H1 (cell line): ENCODE measurements around the gene KRT80. TPM values are rescaled to one million over a fixed set of nuclear protein-coding genes. Genes with fewer than 3 reads are reported as not detected.

Experiments used
- CTCF ChIA-PET: fragments of 300-600 bp; sonication (Branson Sonifier 250); formaldehyde crosslinking; loops from one replicate; lab custom pipeline; 2021; ENCODE audit not compliant: partially characterized antibody; lab: Charles Lee
- POLR2A ChIA-PET: fragments of 300-600 bp; sonication (Branson Sonifier 250); formaldehyde crosslinking; loops from one replicate; lab custom pipeline; 2021; ENCODE audit warnings: inconsistent platforms; ENCODE audit not compliant: partially characterized antibody; lab: Charles Lee
- DNase-seq, 2 experiments: peaks; one replicate each; pipeline versions ENCODE4 v3.0.0 to v3.0.0-alpha.2; 2010 to 2022; ENCODE audit warnings: low spot score in 2 of 2, low read depth in 1 of 2, mixed read lengths in 1 of 2
- FAIRE-seq: peaks from 2 replicates; lab custom pipeline; 2011; peaks lifted over from hg19 to GRCh38; lab: Jason Lieb, UNC
- H2AFZ ChIP-seq: 2 replicates; pipeline ENCODE4 v1.8.1; 2012; ENCODE audit warnings: low read length, inconsistent platforms
- H2AK5ac ChIP-seq: 2 replicates; pipeline ENCODE4 v1.6.1; 2013; ENCODE audit warnings: low read depth, low read length
- H2BK120ac ChIP-seq: replicated peaks from 2 replicates; pipeline ENCODE3; 2013; ENCODE audit warnings: low read depth, low read length, inconsistent platforms
- H2BK12ac ChIP-seq: 2 replicates; pipeline ENCODE4 v1.6.1; 2013; ENCODE audit warnings: low read depth, low read length
- H2BK15ac ChIP-seq: 2 replicates; pipeline ENCODE4 v1.6.1; 2013; ENCODE audit warnings: low read length
- H2BK20ac ChIP-seq: 2 replicates; pipeline ENCODE4 v1.6.1; 2013; ENCODE audit warnings: low read length
- H2BK5ac ChIP-seq: 2 replicates; pipeline ENCODE4 v1.6.1; 2013; ENCODE audit warnings: low read depth, low read length
- H3K14ac ChIP-seq: 2 replicates; pipeline ENCODE4 v1.6.1; 2013; ENCODE audit warnings: inconsistent platforms; ENCODE audit not compliant: insufficient read length
- H3K18ac ChIP-seq: 2 replicates; pipeline ENCODE4 v1.6.1; 2013; ENCODE audit warnings: low read length; ENCODE audit errors: extremely low read depth
- H3K23ac ChIP-seq: 2 replicates; pipeline ENCODE4 v1.6.1; 2013; ENCODE audit warnings: inconsistent platforms; ENCODE audit not compliant: insufficient read length
- H3K23me2 ChIP-seq: 2 replicates; pipeline ENCODE4 v1.6.1; 2013; ENCODE audit warnings: low read depth, low read length
- H3K27ac ChIP-seq: 2 replicates; pipeline ENCODE4 v1.6.1; 2011; ENCODE audit warnings: low read depth, low read length, inconsistent platforms
- H3K27me3 ChIP-seq, 4 experiments: replicated peaks in 1 of 4; 1 replicate in 1 of 4; 2 replicates in 3 of 4; pipeline versions ENCODE4 v1.6.1 to v1.8.1; 2011 to 2013; ENCODE audit warnings: low read length in 3 of 4, mild to moderate bottlenecking in 3 of 4, inconsistent platforms in 2 of 4, mixed read lengths in 2 of 4, moderate library complexity in 1 of 4; ENCODE audit not compliant: control insufficient read depth in 3 of 4, insufficient read depth in 3 of 4; ENCODE audit errors: extremely low read depth in 1 of 4
- H3K36me3 ChIP-seq, 4 experiments: 2 replicates each; pipeline versions ENCODE4 v1.6.1 to v1.8.1; 2011 to 2013; ENCODE audit warnings: mild to moderate bottlenecking in 4 of 4, low read length in 3 of 4, moderate library complexity in 2 of 4, control low read depth in 1 of 4, inconsistent platforms in 1 of 4; ENCODE audit not compliant: insufficient read depth in 4 of 4, control insufficient read depth in 2 of 4
- H3K4ac ChIP-seq: replicated peaks from 2 replicates; pipeline ENCODE3; 2013; ENCODE audit warnings: low read length, low read depth, mixed read lengths, inconsistent platforms; ENCODE audit not compliant: insufficient read length
- H3K4me1 ChIP-seq, 4 experiments: replicated peaks in 1 of 4; 1 replicate in 1 of 4; 2 replicates in 3 of 4; pipeline versions ENCODE4 v1.6.1 to v1.8.1; 2011 to 2013; ENCODE audit warnings: low read length in 3 of 4, inconsistent platforms in 2 of 4, mixed read lengths in 1 of 4; ENCODE audit not compliant: insufficient read depth in 4 of 4, control insufficient read depth in 3 of 4
- H3K4me2 ChIP-seq, 2 experiments: 2 replicates each; pipeline versions ENCODE4 v1.6.1 to v1.8.1; 2011 to 2013; ENCODE audit warnings: low read depth in 2 of 2, low read length in 2 of 2, control low read depth in 1 of 2, inconsistent platforms in 1 of 2, mild to moderate bottlenecking in 1 of 2; ENCODE audit not compliant: insufficient read depth in 1 of 2
- H3K4me3 ChIP-seq, 4 experiments: fragments of 200-600, 300-600 bp in 1 of 4; sonication (generic), shearing (Covaris generic), sonication (Bioruptor Twin) in 1 of 4; 2 replicates each; pipeline versions ENCODE4 v1.5.1 to v1.8.1; 2011 to 2016; ENCODE audit warnings: low read length in 4 of 4, low read depth in 3 of 4, control low read depth in 2 of 4, inconsistent platforms in 2 of 4, mild to moderate bottlenecking in 2 of 4, mixed read lengths in 1 of 4, moderate library complexity in 1 of 4; ENCODE audit not compliant: insufficient read depth in 2 of 4; ENCODE audit errors: extremely low read depth in 1 of 4
- H3K56ac ChIP-seq: replicated peaks from 2 replicates; pipeline ENCODE3; 2013; ENCODE audit warnings: low read depth, mild to moderate bottlenecking, mixed read lengths, low read length, inconsistent platforms; ENCODE audit not compliant: insufficient read length
- H3K79me1 ChIP-seq: 2 replicates; pipeline ENCODE4 v1.6.1; 2013; ENCODE audit warnings: low read depth, low read length, control low read depth
- H3K79me2 ChIP-seq, 2 experiments: 2 replicates each; pipeline versions ENCODE4 v1.6.1 to v1.8.1; 2012 to 2013; ENCODE audit warnings: low read length in 2 of 2, mild to moderate bottlenecking in 2 of 2, inconsistent platforms in 1 of 2; ENCODE audit not compliant: insufficient read depth in 2 of 2, control insufficient read depth in 1 of 2
- H3K9ac ChIP-seq, 4 experiments: replicated peaks in 1 of 4; 1 replicate in 1 of 4; 2 replicates in 3 of 4; pipeline versions ENCODE4 v1.6.1 to v1.8.1; 2011 to 2013; ENCODE audit warnings: low read depth in 3 of 4, low read length in 3 of 4, control low read depth in 2 of 4, mild to moderate bottlenecking in 2 of 4, moderate library complexity in 2 of 4, inconsistent platforms in 1 of 4; ENCODE audit errors: extremely low read depth in 1 of 4
- H3K9me3 ChIP-seq, 2 experiments: 2 replicates each; pipeline versions ENCODE4 v1.6.1 to v1.8.1; 2012 to 2013; ENCODE audit warnings: mild to moderate bottlenecking in 2 of 2, moderate library complexity in 2 of 2, control low read depth in 1 of 2, inconsistent platforms in 1 of 2, low read depth in 1 of 2, low read length in 1 of 2, mixed read lengths in 1 of 2; ENCODE audit not compliant: insufficient read depth in 2 of 2
- H4K20me1 ChIP-seq, 2 experiments: replicated peaks in 1 of 2; 2 replicates each; pipeline versions ENCODE3 to v1.8.1; 2011 to 2013; ENCODE audit warnings: inconsistent platforms in 2 of 2, low read length in 2 of 2, mild to moderate bottlenecking in 1 of 2; ENCODE audit not compliant: insufficient read depth in 2 of 2, control insufficient read depth in 1 of 2
- H4K5ac ChIP-seq: 2 replicates; pipeline ENCODE4 v1.6.1; 2013; ENCODE audit warnings: low read length, low read depth, mixed read lengths, inconsistent platforms; ENCODE audit not compliant: insufficient read length
- H4K8ac ChIP-seq: 2 replicates; pipeline ENCODE4 v1.8.0; 2013; ENCODE audit warnings: mild to moderate bottlenecking, moderate library complexity, low read length, inconsistent platforms; ENCODE audit not compliant: insufficient read depth; ENCODE audit errors: extremely low read depth
- H4K91ac ChIP-seq: replicated peaks from 2 replicates; pipeline ENCODE3; 2013; ENCODE audit warnings: low read length, mixed read lengths, inconsistent platforms; ENCODE audit not compliant: insufficient read length
- CBX8 ChIP-seq: fragments of 300-800, 300-1000 bp; sonication (generic); IDR thresholded peaks from 2 replicates; pipeline ENCODE4 v1.7.1; 2016; ENCODE audit warnings: low read depth, low read length, borderline replicate concordance
- CREB1 ChIP-seq: IDR thresholded peaks from 2 replicates; pipeline ENCODE4 v1.6.1; 2012; ENCODE audit warnings: inconsistent platforms
- KDM5A ChIP-seq: fragments of 200-600 bp; IDR thresholded peaks from 2 replicates; pipeline ENCODE4 v1.7.1; 2012; ENCODE audit warnings: mild to moderate bottlenecking, low read length, inconsistent platforms, mixed read lengths
- POLR2A ChIP-seq, 2 experiments: IDR thresholded peaks; 1 replicate in 1 of 2; 2 replicates in 1 of 2; pipeline ENCODE4 v1.6.1; 2011; ENCODE audit warnings: low read depth in 2 of 2, low read length in 2 of 2, mild to moderate bottlenecking in 2 of 2; ENCODE audit errors: control extremely low read depth in 1 of 2
- SRF ChIP-seq: IDR thresholded peaks from 2 replicates; pipeline ENCODE4 v1.6.1; 2011; ENCODE audit warnings: mild to moderate bottlenecking, low read depth, low read length, moderate library complexity
- SUZ12 ChIP-seq: fragments of 200-600 bp; sonication (generic); IDR thresholded peaks from 2 replicates; pipeline ENCODE4 v1.6.1; 2012; ENCODE audit warnings: mild to moderate bottlenecking, inconsistent platforms, low read length, moderate library complexity, mixed read lengths
- TAF1 ChIP-seq: IDR thresholded peaks from 2 replicates; pipeline ENCODE4 v1.6.1; 2011; ENCODE audit warnings: mild to moderate bottlenecking, low read depth, low read length
- WGBS, 2 experiments: shearing (Covaris generic) in 1 of 2; methylation state at CpG; one replicate each; pipeline versions ENCODE4 v1.1.6 to v1.1.7; 2013 to 2015; ENCODE audit warnings: low lambda C conversion rate in 2 of 2, mixed read lengths in 2 of 2, inconsistent platforms in 1 of 2, low coverage in 1 of 2, missing lambda C conversion rate in 1 of 2; ENCODE audit not compliant: insufficient replicate concordance in 2 of 2, insufficient coverage in 1 of 2, insufficient read length in 1 of 2; ENCODE audit errors: extremely low coverage in 1 of 2, missing lambda C conversion rate in 1 of 2; 5-methylcytosine and 5-hydroxymethylcytosine counted together
- polyA plus RNA-seq, 7 experiments: library from polyadenylated mRNA; depleted of rRNA in 3 of 7; stranded (reverse) in 5 of 7; unstranded in 2 of 7; fragments of >200 nt in 5 of 7; fragments of 200-250 nt in 2 of 7; gene quantifications; 1 replicate in 5 of 7; 2 replicates in 1 of 7; 4 replicates in 1 of 7; pipeline versions ENCODE4 v1.2.1 to v1.2.3, GENCODE V29; 2011 to 2013; ENCODE audit warnings: missing spikeins in 2 of 7, mixed read lengths in 2 of 7
- total RNA-seq: library from RNA; stranded (reverse); fragmentation: NEBNext Ultra II Directional; extraction: Animal tissue kit (Norgen Biotek cat#: 25700); gene quantifications from 2 replicates; pipeline ENCODE4 v1.2.1, GENCODE V29; 2021

KRT80 gene
- total and polyA plus RNA-seq, 2 of the 8 experiments (the other 6 are each of a cell fraction or from before 2014, with no cell fraction given) = 0.05 TPM; not detected in 1

DNA sequence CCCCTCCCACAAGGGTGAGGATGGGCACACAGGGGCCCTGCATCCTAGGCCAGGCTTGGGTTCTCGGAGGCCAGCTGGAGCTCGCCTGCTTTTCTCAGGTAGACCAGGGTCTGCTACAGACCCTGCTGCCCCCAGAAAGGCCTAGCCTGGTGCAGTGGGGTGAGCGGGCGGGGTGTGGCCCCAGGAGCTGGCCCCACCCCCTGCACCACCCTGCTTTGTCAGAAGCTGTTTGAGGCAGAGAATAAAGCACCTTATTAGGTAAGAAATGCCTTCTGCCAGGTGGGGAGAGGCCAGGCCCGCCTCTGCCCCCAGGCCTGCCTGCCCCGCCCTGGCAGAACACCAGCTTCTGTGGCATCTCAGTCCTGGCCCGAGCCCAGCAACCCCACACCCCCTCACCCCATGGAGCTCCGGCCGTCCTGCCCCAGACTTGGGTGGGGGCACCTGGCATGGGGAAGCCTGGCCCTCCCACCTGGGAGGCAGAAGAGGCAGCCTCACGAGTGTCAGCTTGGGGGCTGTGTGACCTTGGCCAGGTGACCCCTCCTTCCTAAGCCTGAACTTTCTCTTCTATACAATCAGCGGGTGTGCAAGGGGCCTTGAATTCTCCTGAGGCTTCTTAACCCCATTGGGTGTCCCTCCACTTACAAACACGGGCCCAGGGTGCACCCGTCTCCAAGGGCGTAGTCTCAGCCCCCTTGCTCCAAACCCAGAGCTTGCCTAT lies 43.2 kb downstream of the KRT80 start:
- no peak overlapping the region; a peak in 3 of 7 replicates for H3K9ac ChIP-seq
- CTCF ChIA-PET = interaction anchor here (0.8 to 3.3 kb wide), 26 partner anchors 8 to 816 kb away, joined by 3 to 13 read pairs (median 5); partner anchors contain the start of gene KRT85
- WGBS, 2 experiments = 79% methylated on average over 11 of the region's 14 CpGs; no CpG with 5 or more reads in 1 of the 2 experiments
- H3K27ac ChIP-seq = peak overlapping the region; percentile 73; the same call in 1 of the 2 replicates
- peak overlapping the region; percentile 90 for H3K18ac ChIP-seq
- no peaks in the 10 kb centered on the region for H3K79me2 ChIP-seq
- peak overlapping the region; percentile 39 for H4K5ac ChIP-seq
- no peak overlapping the region for H2AFZ ChIP-seq
- DNase-seq = no peak
- H3K4ac ChIP-seq = peak overlapping the region; percentile 92
- peak overlapping the region; percentile 67 for H4K91ac ChIP-seq
- no peaks in the 10 kb centered on the region for H3K9me3 ChIP-seq
- H3K23me2 ChIP-seq = no peaks in the 10 kb centered on the region; the same call in 1 of the 2 replicates
- no peak overlapping the region for H3K23ac ChIP-seq
- H2BK5ac ChIP-seq = peak overlapping the region; percentile 95
- H2BK120ac ChIP-seq = no peak overlapping the region
- H2BK15ac ChIP-seq = 0 out of 2 replicates have a peak overlapping the region, but pooled peaks have one; percentile 92
- peaks cover 0 to 4% (median 2%) of the 10 kb centered on the region in 4 experiments; a peak in 2 of 7 replicates for H3K27me3 ChIP-seq
- H3K36me3 ChIP-seq = no peaks in the 10 kb centered on the region
- peak overlapping the region; percentile 90 for H2BK12ac ChIP-seq
- H4K8ac ChIP-seq = peak overlapping the region; percentile 39; the same call in 1 of the 2 replicates
- peaks cover 8 to 42% (median 19%) of the 10 kb centered on the region in 4 experiments for H3K4me1 ChIP-seq
- H3K56ac ChIP-seq = no peak overlapping the region
- H4K20me1 ChIP-seq = no peaks in the 10 kb centered on the region
- no peak overlapping the region for H3K4me3 ChIP-seq
- POLR2A ChIA-PET = interaction anchor here (2.1 kb wide), 1 partner anchor 27 kb away, joined by 5 read pairs; no protein-coding TSS in a partner anchor
- TF ChIP-seq SUZ12 = no peak
- no peak for TF ChIP-seq CBX8
- TF ChIP-seq KDM5A = no peak
- 0 out of 2 replicates have a peak, but pooled peaks have one; percentile 22 for TF ChIP-seq TAF1
- 0 out of 3 replicates have a peak, but pooled peaks of 1 of the 2 experiments have one; percentile 31 for TF ChIP-seq POLR2A (IDR thresholded peaks at IDR 0.05; ENCODE audit: control extremely low read depth in 1 of 2, low read depth in 2 of 2, low read length in 2 of 2)
- peak; percentile 94 for TF ChIP-seq SRF
- 0 out of 2 replicates have a peak, but pooled peaks have one; percentile 24 for TF ChIP-seq CREB1
- H2AK5ac ChIP-seq = 0 out of 2 replicates have a peak overlapping the region, but pooled peaks have one; percentile 65
- H2BK20ac ChIP-seq = 0 out of 2 replicates have a peak overlapping the region, but pooled peaks have one; percentile 61
- no peak overlapping the region for H3K4me2 ChIP-seq
- FAIRE-seq = no peak
- no peak overlapping the region for H3K14ac ChIP-seq
- no peaks in the 10 kb centered on the region for H3K79me1 ChIP-seq
